ENCODE measurements around the gene CDH11. TPM values are rescaled to one million over a fixed set of nuclear protein-coding genes. Genes with fewer than 3 reads are reported as not detected.

CDH11 gene
- total and polyA plus RNA-seq, 2 experiments from 2014 or later = 3.5 to 19.6 TPM

- TF ChIP-seq STAT1 (IDR thresholded peaks at IDR 0.05; ENCODE audit: unreplicated experiment) = no peak
- no peak for TF ChIP-seq EZH2 (IDR thresholded peaks at IDR 0.05; ENCODE audit: low read depth, unreplicated experiment)
- TF ChIP-seq JUNB (IDR thresholded peaks at IDR 0.05; ENCODE audit: unreplicated experiment) = no peak
- TF ChIP-seq ZNF114 (CRISPR knock-in tag; IDR thresholded peaks at IDR 0.05) = no peak
- no peak for TF ChIP-seq ETS1 (IDR thresholded peaks at IDR 0.05)
- TF ChIP-seq ZNF331 (CRISPR knock-in tag; IDR thresholded peaks at IDR 0.05; ENCODE audit: low read depth) = no peak
- TF ChIP-seq EZH2phosphoT487 (IDR thresholded peaks at IDR 0.05; ENCODE audit: unreplicated experiment) = no peak
- TF ChIP-seq POLR2AphosphoS5 (IDR thresholded peaks at IDR 0.05; ENCODE audit: low read depth) = no peak
Measured at GRCh38 chr16:64924086-64924485, 197.8 kb downstream of the CDH11 start (continued).

- H3K4me3 Mint-ChIP-seq = no peak overlapping the region
- peaks cover 3% of the 10 kb centered on the region; the same call in 2 of the 3 replicates for H3K9me3 Mint-ChIP-seq
- H3K36me3 ChIP-seq (ENCODE audit: insufficient read depth) = no peaks in the 10 kb centered on the region; the same call in 1 of the 2 replicates
- no peak overlapping the region for H3K27ac ChIP-seq (ENCODE audit: low read depth)
- H3K36me3 Mint-ChIP-seq (ENCODE audit: low read depth) = no peaks in the 10 kb centered on the region; the same call in 2 of the 3 replicates
- H4K20me1 ChIP-seq (replicated peaks; ENCODE audit: insufficient read depth) = no peaks in the 10 kb centered on the region
- H3K27ac Mint-ChIP-seq = no peak overlapping the region
- H3K27me3 Mint-ChIP-seq (ENCODE audit: insufficient read depth, low read depth, poor library complexity) = no peaks in the 10 kb centered on the region
- H3K9me2 ChIP-seq (ENCODE audit: insufficient read depth) = peaks cover 4% of the 10 kb centered on the region; the same call in 1 of the 2 replicates
- no peaks in the 10 kb centered on the region for H3K4me1 ChIP-seq (ENCODE audit: insufficient read depth)
- H3K27me3 ChIP-seq (ENCODE audit: insufficient read depth) = no peaks in the 10 kb centered on the region
- no peaks in the 10 kb centered on the region for H3K79me2 ChIP-seq (replicated peaks; ENCODE audit: insufficient read depth)
- no peaks in the 10 kb centered on the region for H3F3A ChIP-seq (replicated peaks; ENCODE audit: low read depth)
- DNase-seq (ENCODE audit: low spot score) = no peak
- no peak overlapping the region for H3K4me3 ChIP-seq
- H3K4me1 Mint-ChIP-seq = peaks cover 5% of the 10 kb centered on the region; the same call in 2 of the 3 replicates
- no peak overlapping the region for H3K4me2 ChIP-seq
- no peak overlapping the region for H2AFZ ChIP-seq
- ATAC-seq = no peak
- TF ChIP-seq NANOG (IDR thresholded peaks at IDR 0.05; ENCODE audit: borderline replicate concordance) = no peak
- no peak for TF ChIP-seq ZNF462 (CRISPR knock-in tag; IDR thresholded peaks at IDR 0.05)
- TF ChIP-seq ZNF114 (CRISPR knock-in tag; IDR thresholded peaks at IDR 0.05) = no peak
- TF ChIP-seq ZNF331 (CRISPR knock-in tag; IDR thresholded peaks at IDR 0.05; ENCODE audit: low read depth) = no peak
- no peak for TF ChIP-seq ETS1 (IDR thresholded peaks at IDR 0.05)
- TF ChIP-seq JUNB (IDR thresholded peaks at IDR 0.05; ENCODE audit: unreplicated experiment) = no peak
- no peak for TF ChIP-seq EZH2phosphoT487 (IDR thresholded peaks at IDR 0.05; ENCODE audit: unreplicated experiment)
- no peak for TF ChIP-seq STAT1 (IDR thresholded peaks at IDR 0.05; ENCODE audit: unreplicated experiment)
- no peak for TF ChIP-seq CTCF (conservative IDR thresholded peaks at IDR 0.05; ENCODE audit: low read depth in 2 of 2)
- no peak for TF ChIP-seq CREB1 (CRISPR knock-in tag; IDR thresholded peaks at IDR 0.05; ENCODE audit: low read depth)
- TF ChIP-seq POLR2AphosphoS5 (IDR thresholded peaks at IDR 0.05; ENCODE audit: low read depth) = no peak
Measured at GRCh38 chr16:64919929-64920607, 201.8 kb downstream of the CDH11 start.
